Natural killer cell treated with Interleukin-12 subunit alpha and Interleukin-12 subunit beta and Interleukin-15 and Interleukin-18, amount 100 ng/mL, for 72 hours (primary cell): ENCODE data around the gene MARF1. TPM values are rescaled to one million over a fixed set of nuclear protein-coding genes. Genes with fewer than 3 reads are reported as not detected.
A peak's percentile ranks its signal among the peaks of the same experiment; 100 is the strongest.
"Not testable (repeated sequence)": the region's sequence is repeated elsewhere in the genome, so short reads cannot be mapped to it uniquely, and the experiment has no call there.

Experiments used
- ATAC-seq, 2 donors: fragments of 150-1000 bp; cut with Tn5 transposase in 1 of 2; sonication (Bioruptor Pico), chemical (Tn5 transposase) in 1 of 2; 2 replicates each; pipeline ENCODE4 v1.10.0; 2021
- DNase-seq: peaks from one replicate; pipeline ENCODE4 v3.0.0; 2022; ENCODE audit warnings: low spot score
- H3K27ac Mint-ChIP-seq, 2 donors: 1 replicate in 1 of 2; 2 replicates in 1 of 2; pipeline ENCODE4 v1.8.0; 2022; ENCODE audit warnings: mixed read lengths in 2 of 2, mild to moderate bottlenecking in 1 of 2, moderate library complexity in 1 of 2
- H3K27me3 Mint-ChIP-seq, 2 donors: 1 replicate in 1 of 2; 2 replicates in 1 of 2; pipeline ENCODE4 v1.8.0; 2022; ENCODE audit warnings: mixed read lengths in 2 of 2
- H3K36me3 Mint-ChIP-seq: one replicate; pipeline ENCODE4 v1.8.0; 2022; ENCODE audit warnings: mixed read lengths
- H3K4me1 Mint-ChIP-seq, 2 donors: 1 replicate in 1 of 2; 2 replicates in 1 of 2; pipeline ENCODE4 v1.8.0; 2022; ENCODE audit warnings: low read depth in 2 of 2, mixed read lengths in 2 of 2, mild to moderate bottlenecking in 1 of 2
- H3K4me3 Mint-ChIP-seq: one replicate; pipeline ENCODE4 v1.8.0; 2022; ENCODE audit warnings: mixed read lengths
- H3K9me3 Mint-ChIP-seq: 2 replicates; pipeline ENCODE4 v1.8.0; 2022; ENCODE audit warnings: mixed read lengths
- total RNA-seq, 2 donors: library from RNA; stranded (reverse); gene quantifications; one replicate each; pipeline ENCODE4 v1.2.3, GENCODE V29; 2022

Gene MARF1
- total RNA-seq, 2 donors from 2014 or later = 63.9 to 76.0 TPM

- not testable (repeated sequence) for H3K9me3 Mint-ChIP-seq, ATAC-seq, H3K27me3 Mint-ChIP-seq, DNase-seq, H3K36me3 Mint-ChIP-seq
- peaks cover 16 to 21% of the 10 kb centered on the region in 2 donors for H3K4me1 Mint-ChIP-seq
- peak overlapping the region; percentile 79 to 84 for H3K27ac Mint-ChIP-seq
- peak overlapping the region; percentile 99 for H3K4me3 Mint-ChIP-seq
These were observed 6.4 kb upstream of the MARF1 start for GRCh38 chr16:15649311-15649710.

GRCh38 chr16:15648135-15648730 is 5.3 kb upstream of the MARF1 start:
- Mint-ChIP-seq H3K36me3 (no peaks in the 10 kb centered on the region), H3K27ac (no peak overlapping the region), H3K27me3 (no peaks in the 10 kb centered on the region), H3K4me3 (no peak overlapping the region), H3K4me1 (peaks cover 19 to 27% of the 10 kb centered on the region in 2 donors), H3K9me3 (no peaks in the 10 kb centered on the region)
- no peak for DNase-seq
- ATAC-seq = no peak

DNA sequence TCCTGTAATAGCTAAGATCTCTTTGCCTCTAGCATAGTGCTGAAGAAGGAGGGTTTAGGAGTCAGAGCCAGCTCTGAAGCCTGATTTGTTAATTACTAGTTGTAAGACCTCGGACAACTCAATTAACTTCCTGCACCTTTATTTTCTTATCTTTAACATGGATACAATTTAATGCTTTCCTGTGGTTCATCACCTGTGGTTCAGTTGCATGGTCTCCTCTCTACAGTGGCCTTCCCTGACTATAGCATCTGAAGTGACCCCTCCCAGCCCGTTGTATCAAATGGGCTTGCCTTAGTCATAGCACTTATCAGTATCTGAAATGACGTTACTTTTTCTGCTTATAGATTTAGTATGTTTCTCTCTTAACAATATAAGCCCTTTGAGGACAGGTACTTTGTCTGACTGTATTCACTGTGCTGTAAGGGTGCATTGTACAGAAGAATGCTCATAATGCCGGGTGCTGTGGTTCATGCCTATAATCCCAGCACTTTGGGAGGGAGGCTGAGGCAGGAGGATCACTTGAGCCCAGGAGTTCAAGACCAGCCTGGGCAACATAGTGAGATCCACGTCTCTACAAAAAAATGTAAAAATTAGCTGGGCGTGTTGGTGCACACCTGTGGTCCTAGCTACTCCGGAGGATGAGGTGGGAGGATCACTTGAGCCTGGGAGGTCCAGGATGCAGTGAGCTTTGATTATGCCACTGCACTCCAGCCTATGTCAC is 4.5 kb upstream of the MARF1 start:
- H3K9me3 Mint-ChIP-seq = no peaks in the 10 kb centered on the region
- peaks cover 14 to 20% of the 10 kb centered on the region in 2 donors for H3K4me1 Mint-ChIP-seq
- no peak overlapping the region for H3K4me3 Mint-ChIP-seq
- H3K27me3 Mint-ChIP-seq = no peaks in the 10 kb centered on the region
- no peak for DNase-seq
- H3K27ac Mint-ChIP-seq = no peak overlapping the region
- ATAC-seq = no peak
- H3K36me3 Mint-ChIP-seq = no peaks in the 10 kb centered on the region

- H3K9me3 Mint-ChIP-seq, H3K27ac Mint-ChIP-seq, H3K4me3 Mint-ChIP-seq, H3K27me3 Mint-ChIP-seq, H3K36me3 Mint-ChIP-seq, ATAC-seq, DNase-seq: not testable (repeated sequence)
- peaks cover 20 to 28% of the 10 kb centered on the region in 2 donors for H3K4me1 Mint-ChIP-seq
These were observed 3.8 kb upstream of the MARF1 start for GRCh38 chr16:15646557-15647293.

DNA sequence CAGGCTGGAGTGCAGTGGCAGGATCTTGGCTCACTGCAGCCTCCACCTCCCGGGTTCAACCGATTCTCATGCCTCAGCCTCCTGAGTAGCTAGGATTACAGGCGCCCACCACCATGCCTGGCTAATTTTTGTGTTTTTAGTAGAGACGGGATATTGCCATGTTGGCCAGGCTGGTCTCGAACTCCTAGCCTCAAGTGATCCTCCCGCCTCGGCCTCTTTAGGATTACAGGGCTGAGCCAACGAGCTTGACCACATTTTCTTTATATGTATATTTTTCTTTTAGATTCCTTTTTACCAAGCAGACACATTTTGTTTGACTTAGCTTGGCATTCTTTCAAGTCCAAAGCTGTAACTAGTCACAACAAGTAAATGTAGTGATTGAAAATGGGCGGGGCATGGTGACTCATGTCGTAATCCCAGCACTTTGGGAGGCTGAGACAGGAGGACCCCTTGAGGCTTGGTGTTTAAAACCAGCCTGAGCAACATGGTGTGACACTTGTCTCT is 2.1 kb upstream of the MARF1 start:
- ATAC-seq, H3K4me3 Mint-ChIP-seq, DNase-seq, H3K9me3 Mint-ChIP-seq, H3K36me3 Mint-ChIP-seq, H3K27ac Mint-ChIP-seq, H3K27me3 Mint-ChIP-seq: not testable (repeated sequence)
- peaks cover 24 to 36% of the 10 kb centered on the region in 2 donors for H3K4me1 Mint-ChIP-seq

GRCh38 chr16:15644267-15644961 is 1.5 kb upstream of the MARF1 start:
- peaks cover 24 to 35% of the 10 kb centered on the region in 2 donors for H3K4me1 Mint-ChIP-seq
- ATAC-seq (no peak), DNase-seq (no peak)
- no peaks in the 10 kb centered on the region for H3K9me3 Mint-ChIP-seq
- no peaks in the 10 kb centered on the region for H3K36me3 Mint-ChIP-seq
- H3K27ac Mint-ChIP-seq = peak overlapping the region; percentile 88 to 91
- H3K27me3 Mint-ChIP-seq = no peaks in the 10 kb centered on the region
- H3K4me3 Mint-ChIP-seq = peak overlapping the region; percentile 89

- ATAC-seq (no peak), DNase-seq (no peak)
- peak overlapping the region; percentile 88 to 91 for H3K27ac Mint-ChIP-seq
- peaks cover 27 to 39% of the 10 kb centered on the region in 2 donors for H3K4me1 Mint-ChIP-seq
- H3K9me3 Mint-ChIP-seq = no peaks in the 10 kb centered on the region
- H3K4me3 Mint-ChIP-seq = peak overlapping the region; percentile 89
- H3K36me3 Mint-ChIP-seq = peaks cover 2% of the 10 kb centered on the region
- H3K27me3 Mint-ChIP-seq = no peaks in the 10 kb centered on the region
These were observed 944 bp upstream of the MARF1 start for GRCh38 chr16:15643946-15644250.

- H3K4me3 Mint-ChIP-seq = peak overlapping the region; percentile 89
- ATAC-seq = peak; percentile 66 to 67
- peak; percentile 64 for DNase-seq
- H3K4me1 Mint-ChIP-seq = peaks cover 27 to 47% of the 10 kb centered on the region in 2 donors
- H3K27ac Mint-ChIP-seq = peak overlapping the region; percentile 88 to 91
- H3K27me3 Mint-ChIP-seq = no peaks in the 10 kb centered on the region
- H3K36me3 Mint-ChIP-seq = peaks cover 10% of the 10 kb centered on the region
- H3K9me3 Mint-ChIP-seq = no peaks in the 10 kb centered on the region
These were observed 352 bp downstream of the MARF1 start for GRCh38 chr16:15642557-15643047.

- Mint-ChIP-seq H3K27me3 (no peaks in the 10 kb centered on the region), H3K36me3 (peaks cover 13% of the 10 kb centered on the region), H3K27ac (peak overlapping the region; percentile 88 to 91), H3K4me1 (peaks cover 28 to 54% of the 10 kb centered on the region in 2 donors), H3K4me3 (peak overlapping the region; percentile 89), H3K9me3 (no peaks in the 10 kb centered on the region)
- DNase-seq (no peak), ATAC-seq (no peak)
These were observed 999 bp downstream of the MARF1 start for GRCh38 chr16:15641753-15642556.

- Mint-ChIP-seq H3K27me3 (no peaks in the 10 kb centered on the region), H3K9me3 (no peaks in the 10 kb centered on the region), H3K36me3 (peaks cover 19% of the 10 kb centered on the region), H3K27ac (peak overlapping the region; percentile 88 to 91), H3K4me3 (peak overlapping the region; percentile 89), H3K4me1 (peaks cover 36 to 64% of the 10 kb centered on the region in 2 donors)
- ATAC-seq (no peak), DNase-seq (no peak)
These were observed 2.0 kb downstream of the MARF1 start for GRCh38 chr16:15640966-15641365.

- H3K27me3 Mint-ChIP-seq = no peaks in the 10 kb centered on the region
- peaks cover 32% of the 10 kb centered on the region for H3K36me3 Mint-ChIP-seq
- no peaks in the 10 kb centered on the region for H3K9me3 Mint-ChIP-seq
- DNase-seq (no peak), ATAC-seq (peak in 1 of 2 donors; percentile 25)
- H3K4me3 Mint-ChIP-seq = peak overlapping the region; percentile 71
- H3K27ac Mint-ChIP-seq = peak overlapping the region; percentile 89 to 92
- peaks cover 36 to 70% of the 10 kb centered on the region in 2 donors for H3K4me1 Mint-ChIP-seq
These were observed 3.8 kb downstream of the MARF1 start for GRCh38 chr16:15639061-15639568.

- H3K36me3 Mint-ChIP-seq = peaks cover 40% of the 10 kb centered on the region
- H3K4me1 Mint-ChIP-seq = peaks cover 24 to 52% of the 10 kb centered on the region in 2 donors
- no peaks in the 10 kb centered on the region for H3K9me3 Mint-ChIP-seq
- peak overlapping the region; percentile 70 for H3K4me3 Mint-ChIP-seq
- no peak for ATAC-seq
- peak overlapping the region; percentile 80 to 89 for H3K27ac Mint-ChIP-seq
- no peaks in the 10 kb centered on the region for H3K27me3 Mint-ChIP-seq
- DNase-seq = no peak
These were observed 6.5 kb downstream of the MARF1 start for GRCh38 chr16:15636392-15636873.
